ENCODE data around the gene DLG2.

GRCh38 chr11:83684071-83684470 lies 1943.1 kb downstream of the DLG2 start:
- TF ChIP-seq EP300 (IDR thresholded peaks at IDR 0.05) (no peak), CTCF (IDR thresholded peaks at IDR 0.05) (no peak), POLR2A (IDR thresholded peaks at IDR 0.05) (no peak)

Measured in suprapubic skin (tissue), 3 donors.